Body of pancreas (tissue), 4 donors: Measurements from ENCODE around the gene FAM193A.
"Not testable (repeated sequence)": the region's sequence is repeated elsewhere in the genome, so short reads cannot be mapped to it uniquely, and the experiment has no call there.

Source experiments
- CTCF ChIP-seq, 7 experiments: fragments of 450-650 bp in 4 of 7; fragments of 200-600 bp in 3 of 7; sonication (generic) in 3 of 7; IDR thresholded peaks; one replicate each; pipeline ENCODE4 v1.5.1; 2016 to 2019; ENCODE audit warnings: antibody characterized with exemption in 7 of 7
- POLR2A ChIP-seq, 3 donors: fragments of 450-650 bp; IDR thresholded peaks; one replicate each; pipeline ENCODE4 v1.6.1; 2016; ENCODE audit warnings: antibody characterized with exemption in 3 of 3, mild to moderate bottlenecking in 2 of 3

- TF ChIP-seq POLR2A, CTCF (IDR thresholded peaks at IDR 0.05): not testable (repeated sequence)
Measured at GRCh38 chr4:2546961-2547691, 10.7 kb downstream of the FAM193A start.
